D721Med (cell line): ENCODE data around the gene LAMA1.
"Not testable (repeated sequence)": the region's sequence is repeated elsewhere in the genome, so short reads cannot be mapped to it uniquely, and the experiment has no call there.

Experiments
- DNase-seq: peaks from one replicate; pipeline ENCODE4 v3.0.0; 2011; ENCODE audit warnings: low spot score; ENCODE audit not compliant: insufficient read length
- FAIRE-seq: peaks from 2 replicates; lab custom pipeline; 2011; peaks lifted over from hg19 to GRCh38; lab: Jason Lieb, UNC
- CTCF ChIP-seq: IDR thresholded peaks from 2 replicates; pipeline ENCODE4 v1.5.1; 2012; ENCODE audit warnings: mild to moderate bottlenecking, control low read depth; ENCODE audit not compliant: insufficient read depth; ENCODE audit errors: missing control alignments

The LAMA1 gene

GRCh38 chr18:7155092-7155491, 37.5 kb upstream of the LAMA1 start:
- DNase-seq (no peak), FAIRE-seq (no peak)
- TF ChIP-seq CTCF, result no peak

GRCh38 chr18:7152440-7152839, 34.8 kb upstream of the LAMA1 start:
- FAIRE-seq, result no peak
- no peak for DNase-seq
- no peak for TF ChIP-seq CTCF

- no peak for TF ChIP-seq CTCF
- FAIRE-seq (peak; percentile 100), DNase-seq (peak; percentile 43)
These were observed 29.8 kb upstream of the LAMA1 start for GRCh38 chr18:7147399-7147798.

GRCh38 chr18:7146067-7146466, 28.5 kb upstream of the LAMA1 start:
- DNase-seq (no peak), FAIRE-seq (peak; percentile 99)
- TF ChIP-seq CTCF, result no peak

- FAIRE-seq, result not testable (repeated sequence)
These were observed 27.3 kb upstream of the LAMA1 start for GRCh38 chr18:7144921-7145320.

GRCh38 chr18:7141287-7141686, 23.7 kb upstream of the LAMA1 start:
- peak; percentile 48 for FAIRE-seq
- no peak for TF ChIP-seq CTCF
- no peak for DNase-seq

More at GRCh38 chr18:7144921-7145320, 27.3 kb upstream of the LAMA1 start:
- DNase-seq, result not testable (repeated sequence)

GRCh38 chr18:7139409-7139808, 21.8 kb upstream of the LAMA1 start:
- no peak for DNase-seq
- no peak for TF ChIP-seq CTCF
- peak; percentile 41 for FAIRE-seq

GRCh38 chr18:7133181-7133580, 15.6 kb upstream of the LAMA1 start:
- DNase-seq (no peak), FAIRE-seq (no peak)
- no peak for TF ChIP-seq CTCF
